Glomerular visceral epithelial cell (primary cell): ENCODE data around the gene IL24.

Experiments used
- DNase-seq: peaks from one replicate; pipeline ENCODE4 v3.0.0-alpha.2; 2016; ENCODE audit errors: extremely low spot score

IL24 gene

DNA sequence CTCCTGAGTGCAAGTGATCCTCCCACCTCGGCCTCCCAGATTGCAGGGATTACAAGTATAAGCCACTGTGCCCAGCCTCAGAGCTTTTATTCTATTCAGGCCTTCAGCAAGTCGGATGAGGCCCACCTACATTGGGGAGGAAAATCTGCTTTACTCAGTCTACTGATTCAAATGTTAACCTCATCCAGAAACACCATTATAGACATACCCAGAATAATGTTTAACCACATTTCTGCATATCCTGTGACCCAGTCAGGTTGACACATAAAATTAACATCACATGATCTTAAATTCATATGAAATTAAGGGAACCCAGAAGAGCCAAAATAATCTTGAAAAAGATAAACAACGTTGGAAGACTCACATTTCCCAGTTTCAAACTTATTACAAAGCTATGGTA is 16.9 kb upstream of the IL24 start:
- DNase-seq: no peak

DNA sequence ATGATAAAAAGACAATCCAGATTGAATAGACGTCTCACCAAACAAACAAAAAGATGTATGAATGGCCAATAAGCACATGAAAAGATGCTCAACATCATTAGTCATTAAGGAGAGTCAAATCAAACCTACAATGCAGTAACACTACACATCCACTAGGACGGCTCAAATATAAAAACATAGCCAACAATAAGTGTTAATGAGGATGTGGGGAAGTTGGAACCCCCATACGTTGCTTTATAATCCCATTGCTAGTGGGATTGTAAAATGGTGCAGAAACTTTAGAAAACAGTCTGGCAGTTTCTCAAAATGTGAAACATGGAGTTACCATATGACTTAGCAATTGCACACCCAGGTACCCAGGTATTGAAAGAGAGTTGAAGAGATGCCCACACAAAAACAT is 14.7 kb upstream of the IL24 start:
- no peak for DNase-seq

- DNase-seq: no peak
Measured at GRCh38 chr1:206883160-206883559, 14.1 kb upstream of the IL24 start.

GRCh38 chr1:206883876-206884275 is 13.4 kb upstream of the IL24 start:
- DNase-seq: no peak

- DNase-seq: no peak
Measured at GRCh38 chr1:206885341-206886060, 11.7 kb upstream of the IL24 start.

DNA sequence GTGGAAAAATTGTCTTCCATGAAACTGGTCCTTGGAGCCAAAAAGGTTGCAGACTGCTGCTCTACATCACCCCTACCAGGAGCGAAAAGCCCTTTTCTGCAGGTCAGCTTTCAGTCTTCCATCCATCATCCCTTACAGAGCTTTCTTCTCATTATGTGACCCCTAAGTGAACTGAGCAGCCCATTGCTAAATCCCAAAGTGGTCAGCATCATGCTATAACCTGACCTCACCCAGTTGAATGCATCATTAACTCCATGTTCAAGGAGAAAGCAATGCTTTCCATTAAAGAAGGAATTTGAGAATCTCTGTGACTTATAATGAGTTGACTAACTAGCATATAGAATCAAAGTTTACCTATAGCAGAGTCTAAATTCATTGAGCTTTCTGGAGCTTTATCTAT is 10.4 kb upstream of the IL24 start:
- peak; percentile 21 for DNase-seq

DNA sequence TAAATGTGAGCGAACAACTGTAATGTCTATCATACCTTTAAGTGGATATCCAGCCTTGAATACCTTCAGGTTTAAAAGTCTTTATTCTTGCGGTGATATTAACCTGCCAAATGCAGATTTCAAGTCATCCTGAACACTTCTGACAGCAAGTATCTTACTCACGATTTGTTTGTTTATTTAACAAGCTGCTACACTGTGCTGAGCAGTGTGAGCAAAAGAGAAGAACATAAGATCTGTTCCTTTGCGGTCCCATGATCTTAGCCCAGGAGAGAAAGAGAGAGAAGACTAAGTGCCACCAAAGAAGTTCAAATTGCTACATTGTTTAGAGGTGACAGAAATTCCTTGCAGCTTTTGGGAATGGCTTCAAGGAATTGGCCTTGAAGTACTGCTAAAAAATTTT is 9.5 kb upstream of the IL24 start:
- DNase-seq: no peak

DNA sequence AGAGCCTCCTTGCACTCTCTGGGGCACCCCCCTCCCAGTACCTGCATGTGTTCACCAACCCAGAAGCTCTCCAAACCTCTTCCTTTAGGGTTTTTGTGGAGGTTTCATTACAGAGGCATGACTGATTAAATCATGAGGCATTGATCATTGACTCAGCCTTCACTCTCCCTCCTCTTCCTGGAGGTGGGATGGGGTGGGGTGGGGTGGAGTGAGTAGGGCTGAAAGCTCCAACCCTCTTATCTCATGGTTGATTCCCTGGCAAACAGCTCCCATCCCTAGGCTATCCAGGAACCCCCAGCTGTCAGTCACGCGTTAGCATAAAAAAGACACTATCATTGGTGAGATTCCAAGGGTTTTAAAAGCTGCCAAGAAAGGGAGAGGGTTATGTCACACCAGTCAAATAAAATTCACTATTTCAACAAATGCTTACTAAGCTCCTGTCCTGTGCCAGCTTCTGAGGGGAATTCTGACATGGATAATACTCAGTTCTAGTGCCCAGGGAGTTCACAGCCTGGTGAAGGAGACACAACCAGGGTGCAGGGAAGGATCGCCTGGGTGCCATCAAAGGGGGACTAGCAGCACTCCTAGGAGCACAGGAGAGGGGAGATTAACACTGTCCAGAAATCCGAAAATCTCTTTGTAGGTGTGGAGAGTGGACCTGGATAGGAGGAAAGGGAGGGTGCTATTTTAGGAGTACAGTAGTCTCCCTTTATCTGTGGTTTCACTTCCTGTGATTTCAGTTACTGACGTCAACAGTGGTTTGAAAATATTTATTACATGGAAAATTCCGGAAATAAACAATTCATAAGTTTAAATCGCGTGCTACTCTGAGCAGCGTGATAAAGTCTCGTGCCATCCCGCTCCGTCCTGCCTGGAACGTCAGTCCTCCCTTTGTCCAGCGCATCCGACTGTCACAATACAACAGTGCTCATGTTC is 6.8 kb upstream of the IL24 start:
- DNase-seq: no peak

GRCh38 chr1:206891412-206891811 is 5.8 kb upstream of the IL24 start:
- DNase-seq: no peak

DNA sequence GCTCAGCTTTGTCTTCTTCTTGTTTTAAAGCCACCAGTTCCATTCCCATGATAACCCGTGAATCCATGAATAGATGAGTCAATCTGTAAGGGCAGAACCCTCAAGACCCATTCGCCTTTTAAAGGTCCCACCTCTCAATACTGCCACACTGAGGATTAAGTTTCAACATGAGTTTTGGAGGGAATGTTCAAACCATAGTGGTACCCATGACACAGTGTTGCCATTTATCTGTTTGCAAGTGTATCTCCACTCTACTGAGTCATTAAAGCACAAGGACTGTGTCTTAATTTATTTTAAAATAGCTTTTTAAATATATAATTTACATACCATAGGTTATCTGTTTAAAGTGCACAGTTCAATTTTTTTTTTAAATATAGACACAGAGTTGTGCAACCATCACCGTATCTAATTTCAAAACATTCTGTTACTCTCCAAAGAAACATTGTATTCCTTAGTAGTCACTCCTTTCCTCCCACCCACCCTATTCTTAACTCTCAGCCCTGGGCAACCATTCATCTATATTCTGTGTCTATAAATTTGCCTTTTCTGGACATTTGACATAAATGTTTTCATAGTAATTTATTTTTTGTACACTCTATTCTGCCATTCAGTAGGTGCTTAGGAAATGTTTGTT is 4.8 kb upstream of the IL24 start:
- DNase-seq: no peak

- DNase-seq: no peak
Measured at GRCh38 chr1:206893380-206893779, 3.9 kb upstream of the IL24 start.

DNA sequence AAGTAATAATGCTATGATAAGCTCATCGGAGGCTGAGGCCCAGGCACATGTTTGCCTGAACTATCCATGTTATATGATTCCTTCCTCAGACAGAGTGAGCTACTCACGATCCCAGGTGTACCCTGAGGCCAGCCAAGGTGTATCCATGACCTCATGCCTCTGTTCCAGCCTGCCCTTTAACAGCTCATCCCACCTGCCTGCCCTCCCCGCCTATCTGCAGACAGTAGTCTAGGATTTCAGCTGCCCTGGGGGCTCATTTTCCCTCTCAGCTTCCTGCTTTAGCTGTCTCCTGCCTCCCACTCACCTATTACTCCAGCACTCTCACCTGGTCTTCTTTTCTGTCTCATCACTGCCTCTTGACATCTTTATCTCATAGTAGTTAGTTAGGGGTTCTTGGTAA is 1.9 kb upstream of the IL24 start:
- no peak for DNase-seq

- no peak for DNase-seq
Measured at GRCh38 chr1:206895837-206896242, 1.4 kb upstream of the IL24 start.

DNA sequence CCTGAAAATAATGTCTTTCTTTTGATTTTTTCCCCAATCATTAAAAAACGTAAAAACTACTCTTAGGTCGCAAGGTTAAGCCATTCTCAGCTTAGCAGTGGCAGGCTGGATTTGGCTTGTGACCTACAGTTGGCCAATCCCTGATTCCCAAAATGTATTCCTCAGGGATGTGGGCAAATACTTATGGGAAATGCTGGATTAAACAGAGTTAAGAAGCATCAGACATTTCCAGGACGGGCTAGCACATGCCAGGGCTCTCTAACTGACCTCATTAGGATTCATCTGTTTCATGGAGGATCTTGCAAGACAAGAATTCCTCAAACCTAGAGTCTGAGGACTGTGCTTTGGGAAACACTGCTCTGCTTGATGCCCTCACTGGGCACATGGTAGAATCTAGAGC is 982 bp upstream of the IL24 start:
- no peak for DNase-seq

GRCh38 chr1:206898089-206898914 is 1.1 kb downstream of the IL24 start:
- peak; percentile 31 for DNase-seq

DNA sequence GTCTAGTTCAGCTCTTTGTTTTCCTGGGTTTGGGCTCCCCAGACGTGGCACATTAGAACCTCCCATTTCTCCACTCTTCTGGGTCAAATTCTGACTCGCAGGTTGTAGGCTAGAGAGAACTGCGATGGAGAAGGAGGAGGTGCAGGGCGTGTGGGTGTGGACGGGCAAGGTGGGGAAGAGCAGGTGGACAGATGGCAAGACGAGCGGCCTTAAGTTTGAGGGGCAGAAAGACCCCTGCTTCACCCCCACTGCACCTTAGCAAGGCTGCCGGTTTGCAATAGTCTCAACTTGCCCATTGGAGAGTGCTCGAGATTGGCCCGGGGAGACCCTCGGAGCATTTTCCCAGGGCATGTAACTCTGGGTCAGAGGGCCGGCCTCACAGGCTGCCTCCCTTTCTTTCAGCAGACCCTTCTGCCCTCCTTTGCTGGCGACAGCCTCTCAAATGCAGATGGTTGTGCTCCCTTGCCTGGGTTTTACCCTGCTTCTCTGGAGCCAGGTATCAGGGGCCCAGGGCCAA is 1.7 kb downstream of the IL24 start:
- DNase-seq: no peak

DNA sequence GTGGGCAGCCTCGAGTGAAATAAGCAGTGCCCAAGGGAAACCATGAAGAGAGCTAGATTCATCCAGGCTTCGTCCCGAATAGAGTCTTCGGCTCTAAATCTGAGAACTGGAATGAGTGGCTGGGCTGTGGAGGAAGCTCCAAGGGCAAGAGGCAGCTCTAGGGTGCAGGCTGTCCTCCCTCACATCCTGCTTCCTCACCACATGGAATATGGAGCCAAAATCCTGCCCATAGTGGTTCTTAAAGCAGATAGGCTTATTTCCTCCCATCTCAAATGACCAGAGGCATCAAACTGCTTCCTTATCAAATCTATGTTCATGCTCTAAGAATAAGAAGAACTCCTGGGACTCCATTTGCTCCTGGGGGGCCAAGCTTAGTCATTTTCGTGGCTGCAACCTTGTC is 2.5 kb downstream of the IL24 start:
- no peak for DNase-seq

DNA sequence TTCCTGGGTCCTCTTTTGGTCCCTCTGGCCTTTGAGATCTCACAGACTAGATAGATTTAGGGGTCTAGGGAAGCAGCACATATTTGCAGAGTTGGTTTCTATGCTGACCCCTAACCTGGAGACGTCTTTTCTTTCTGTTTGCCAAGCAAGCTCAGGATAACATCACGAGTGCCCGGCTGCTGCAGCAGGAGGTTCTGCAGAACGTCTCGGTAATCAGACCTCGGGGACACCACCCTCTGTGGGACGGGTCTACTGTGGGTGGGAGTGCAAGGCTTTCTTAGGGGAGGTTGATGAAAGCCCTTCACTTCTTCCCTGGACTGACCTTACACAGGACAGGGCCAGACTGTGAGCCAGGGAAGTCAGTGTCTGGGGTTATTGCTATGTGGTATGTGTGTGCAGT is 2.9 kb downstream of the IL24 start:
- DNase-seq: no peak

GRCh38 chr1:206901944-206902343 is 4.7 kb downstream of the IL24 start:
- DNase-seq: no peak

- no peak for DNase-seq
Measured at GRCh38 chr1:206902702-206903101, 5.5 kb downstream of the IL24 start.

- DNase-seq: no peak
Measured at GRCh38 chr1:206903687-206904086, 6.4 kb downstream of the IL24 start.
